Measurements from ENCODE around the gene FBXL20.
"Not testable (repeated sequence)": the region's sequence is repeated elsewhere in the genome, so short reads cannot be mapped to it uniquely, and the experiment has no call there.

The FBXL20 gene

DNA sequence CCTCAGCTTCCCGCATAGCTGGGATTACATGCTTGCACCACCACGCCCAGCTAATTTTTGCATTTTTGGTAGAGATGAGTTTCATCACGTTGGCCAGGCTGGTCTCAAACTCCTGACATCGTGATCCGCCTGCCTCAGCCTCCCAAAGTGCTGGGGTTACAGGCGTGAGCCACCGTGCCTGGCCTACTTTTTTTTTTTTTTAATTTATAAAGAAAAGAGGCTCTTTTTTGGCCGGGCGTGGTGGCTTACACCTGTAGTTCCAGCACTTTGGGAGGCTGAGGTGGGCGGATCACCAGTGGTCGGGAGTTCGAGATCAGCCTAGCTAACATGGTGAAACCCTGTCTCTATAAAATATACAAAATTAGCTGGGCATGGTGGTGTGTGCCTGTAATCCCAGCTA is 151.3 kb downstream of the FBXL20 start:
- not testable (repeated sequence) for DNase-seq (ENCODE audit: low spot score)

DNA sequence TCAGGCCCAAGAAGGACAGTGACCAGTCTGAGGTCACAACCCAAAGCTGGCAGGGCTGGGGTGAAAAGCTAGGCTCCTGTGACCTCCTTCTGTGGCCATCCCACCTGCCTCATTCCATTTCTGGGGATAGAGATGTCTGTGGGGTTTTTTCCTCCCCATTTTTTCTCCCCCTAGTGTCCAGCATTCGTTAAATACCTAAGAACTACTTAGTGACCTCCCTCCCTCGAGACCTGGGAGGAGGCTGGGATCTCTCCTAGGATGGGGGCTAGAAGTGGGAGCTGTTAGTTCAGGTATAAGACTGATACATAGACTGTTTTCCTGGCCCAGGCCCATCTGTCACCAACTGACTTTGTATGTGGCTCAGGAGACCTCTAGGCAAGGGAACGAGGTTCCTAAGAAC is 155.2 kb downstream of the FBXL20 start:
- DNase-seq (ENCODE audit: low spot score), result no peak

DNA sequence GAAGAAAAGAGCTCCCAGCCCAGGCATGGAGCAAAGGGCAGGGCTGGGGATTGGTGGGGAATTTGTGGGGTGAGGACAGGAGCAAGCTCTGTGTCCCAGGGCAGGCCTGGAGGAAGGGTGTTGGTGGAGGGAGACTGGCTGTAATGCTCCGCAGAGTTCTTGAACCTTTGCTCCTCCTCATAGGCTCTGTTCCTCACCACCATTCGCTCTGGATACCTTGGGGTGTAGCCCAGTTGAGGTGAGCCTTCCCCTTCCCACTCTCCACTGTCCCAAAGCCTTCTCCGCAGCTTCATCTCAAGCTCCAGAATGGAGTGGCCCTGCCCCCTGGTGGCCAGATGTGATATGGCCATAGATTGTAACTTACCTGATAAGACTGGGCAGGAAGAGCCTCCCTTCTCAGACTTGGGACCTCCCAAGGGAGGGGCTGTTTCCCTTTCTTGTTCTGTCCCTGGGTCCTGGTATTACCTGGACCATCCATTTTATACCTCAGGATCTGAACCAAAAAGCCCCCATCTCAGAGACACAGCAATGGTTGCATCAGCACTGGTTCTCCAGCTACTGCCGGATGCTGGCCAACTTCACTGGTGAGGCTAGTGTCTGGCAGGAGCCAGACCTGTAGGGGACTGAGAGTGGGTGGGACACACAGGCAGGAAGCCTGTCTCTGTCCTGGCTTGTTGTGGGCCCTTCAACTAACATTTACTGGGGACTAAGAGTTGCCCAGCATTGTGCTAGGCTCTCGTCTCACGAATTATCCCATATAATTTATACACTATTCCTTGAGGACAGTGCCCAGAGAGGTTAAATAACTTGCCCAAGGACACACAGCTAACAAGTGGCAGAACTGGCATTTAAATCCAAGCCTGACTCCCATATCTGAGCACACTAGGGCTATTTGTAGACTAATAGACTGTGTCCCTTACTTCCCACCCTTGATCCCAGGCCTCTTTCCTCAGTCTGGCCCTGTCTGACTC is 156.5 kb downstream of the FBXL20 start:
- peak; percentile 87 for DNase-seq (ENCODE audit: low spot score)

DNA sequence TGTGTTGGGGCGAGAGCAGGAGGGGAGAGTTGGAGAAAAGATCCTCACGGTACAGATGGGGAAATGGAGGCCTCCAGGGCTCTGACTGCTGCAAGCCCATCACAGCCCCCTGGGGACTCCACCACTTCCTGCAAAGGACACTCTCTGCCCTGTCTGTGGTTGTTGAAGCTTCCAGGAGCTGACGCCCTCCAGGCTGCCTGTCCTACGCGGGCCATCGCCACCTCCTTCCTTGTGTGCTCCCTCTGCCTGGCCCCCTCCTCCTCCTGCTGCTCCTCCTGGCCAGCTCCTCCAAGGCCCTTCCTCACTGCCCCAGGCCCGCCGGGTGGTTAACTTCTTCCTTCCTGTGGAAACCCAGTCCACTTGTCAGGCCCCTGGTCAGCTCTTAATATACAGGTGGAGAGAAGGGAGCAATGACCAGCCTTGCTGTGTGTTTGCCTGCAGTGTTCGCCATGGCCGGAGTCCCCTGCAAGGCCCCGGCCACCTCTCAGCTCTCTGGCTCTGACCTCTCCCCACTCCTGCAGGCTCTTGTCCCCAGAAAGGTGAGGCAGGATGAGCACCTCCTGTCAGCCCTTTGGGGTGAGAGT is 157.3 kb downstream of the FBXL20 start:
- no peak for DNase-seq (ENCODE audit: low spot score)

DNA sequence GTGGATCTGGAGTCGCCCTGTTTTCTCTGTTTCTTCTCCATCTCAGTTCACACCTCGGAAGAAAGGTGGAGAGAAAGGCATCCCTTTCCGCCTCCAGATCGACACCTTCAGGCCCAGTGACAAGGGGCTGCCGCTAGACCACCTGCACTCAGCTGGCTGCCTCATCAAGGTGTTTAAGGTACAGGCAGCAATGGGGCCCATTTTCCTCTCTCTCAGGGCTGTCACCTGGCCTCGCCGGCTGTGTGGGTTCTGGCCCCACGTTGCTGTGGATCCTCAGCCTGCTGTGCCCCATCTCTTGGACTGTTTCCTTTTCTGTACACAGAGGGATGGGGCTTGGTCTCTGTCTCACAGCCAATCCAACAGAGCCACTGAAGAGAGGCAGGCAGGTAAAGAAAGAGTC is 158.3 kb downstream of the FBXL20 start:
- DNase-seq (ENCODE audit: low spot score), result no peak

DNA sequence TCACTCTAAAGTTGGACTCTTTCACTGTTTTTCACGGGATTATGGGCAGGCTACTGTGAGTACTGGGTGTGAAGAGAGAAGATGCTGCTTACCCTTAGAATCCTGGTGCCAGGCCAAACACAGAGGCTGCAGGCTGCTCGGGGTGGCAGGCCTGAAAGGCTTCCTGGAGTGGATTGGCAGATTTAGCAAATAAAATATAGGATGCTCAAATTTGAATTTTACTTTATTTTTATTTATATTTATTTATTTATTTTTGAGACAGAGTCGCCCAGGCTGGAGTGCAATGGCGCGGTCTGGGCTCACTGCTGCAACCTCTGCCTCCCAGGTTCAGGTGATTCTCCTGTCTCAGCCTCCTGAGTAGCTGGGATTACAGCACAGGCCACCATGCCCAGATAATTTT is 160.8 kb downstream of the FBXL20 start:
- DNase-seq (ENCODE audit: low spot score), result no peak

DNA sequence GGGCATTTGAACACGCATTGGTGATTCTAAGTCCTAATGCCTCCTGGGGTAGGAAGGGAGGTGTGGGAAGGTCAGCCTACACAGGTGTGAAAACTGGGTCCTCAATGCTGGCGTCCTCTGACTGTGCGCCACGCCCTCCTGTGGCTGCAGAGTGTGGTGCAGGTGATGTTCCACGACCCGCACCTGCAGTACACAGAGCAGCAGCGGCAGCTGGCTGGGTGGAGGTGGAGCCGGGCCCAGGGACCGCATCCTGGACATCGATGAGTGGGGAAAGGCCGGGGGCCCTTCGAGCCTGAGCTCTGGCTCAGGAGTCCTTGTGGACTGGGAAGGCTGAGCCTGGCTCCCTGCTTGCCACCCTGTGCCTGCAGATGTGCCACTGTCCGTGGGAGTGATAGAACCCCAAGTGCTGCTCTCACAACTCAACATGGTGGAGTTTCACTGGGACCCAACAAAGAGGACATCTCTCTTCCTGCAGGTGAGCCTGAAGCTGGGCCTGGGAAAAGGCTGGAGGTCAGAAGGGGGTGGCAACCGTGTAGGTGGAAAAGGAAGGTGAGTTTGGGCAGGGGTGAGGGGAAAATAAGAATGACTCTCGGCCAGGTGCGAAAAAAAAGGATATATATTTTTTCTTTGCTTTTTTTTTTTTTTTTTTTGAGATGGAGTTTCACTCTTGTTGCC is 161.6 kb downstream of the FBXL20 start:
- peak; percentile 17 for DNase-seq (ENCODE audit: low spot score)

DNA sequence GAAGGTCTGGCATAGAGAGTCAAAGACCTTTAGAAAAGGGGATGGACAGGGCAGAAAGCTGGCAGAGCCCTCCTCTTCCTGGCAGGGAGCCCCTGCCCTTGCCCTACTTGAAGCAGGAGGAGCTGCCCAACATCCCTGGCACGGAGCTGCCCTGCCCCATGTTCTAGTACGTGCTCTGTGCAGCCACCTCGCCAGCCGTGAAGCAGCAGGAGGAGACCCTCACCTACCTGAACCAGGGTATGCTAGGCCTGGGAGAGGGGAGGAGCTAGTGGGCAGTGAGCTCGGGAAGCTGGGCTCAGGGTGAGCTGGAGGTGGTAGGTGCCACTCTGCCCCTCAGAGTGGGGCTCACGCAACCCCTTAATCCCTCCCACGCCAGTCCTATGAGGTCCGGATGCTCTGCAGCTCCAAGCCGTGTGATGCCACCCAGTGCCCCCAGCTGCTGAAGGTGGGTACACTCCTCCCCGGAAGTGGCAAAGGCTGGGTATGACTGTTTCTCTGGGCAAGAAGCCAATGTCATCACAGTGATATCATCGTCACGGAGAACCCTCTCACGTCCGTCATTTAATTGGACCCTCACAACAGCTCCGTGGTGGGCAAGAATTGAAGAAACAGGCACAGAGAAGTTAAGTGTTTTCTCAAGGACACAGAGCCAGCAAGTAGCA is 163.0 kb downstream of the FBXL20 start:
- DNase-seq (ENCODE audit: low spot score), result no peak

DNA sequence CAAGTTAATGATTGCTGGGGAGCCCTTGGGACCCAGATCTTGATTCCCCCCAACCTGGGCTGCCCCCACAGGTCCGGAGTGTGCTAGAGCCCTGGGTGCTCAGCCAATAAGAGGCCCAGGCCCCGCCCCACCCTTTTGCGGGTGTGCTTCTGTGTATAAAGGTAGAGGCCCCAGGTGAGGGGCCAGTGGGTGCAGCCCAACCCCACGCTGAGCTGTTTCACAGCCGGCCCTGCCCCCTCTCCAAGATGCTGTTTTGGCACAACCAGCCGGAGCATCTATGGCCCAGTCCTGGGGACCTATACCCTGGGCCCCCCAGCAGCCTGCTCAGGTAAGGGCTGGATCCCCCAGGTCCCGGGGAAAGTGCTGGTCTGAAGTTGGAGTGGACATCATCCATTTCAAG is 163.8 kb downstream of the FBXL20 start:
- no peak for DNase-seq (ENCODE audit: low spot score)

DNA sequence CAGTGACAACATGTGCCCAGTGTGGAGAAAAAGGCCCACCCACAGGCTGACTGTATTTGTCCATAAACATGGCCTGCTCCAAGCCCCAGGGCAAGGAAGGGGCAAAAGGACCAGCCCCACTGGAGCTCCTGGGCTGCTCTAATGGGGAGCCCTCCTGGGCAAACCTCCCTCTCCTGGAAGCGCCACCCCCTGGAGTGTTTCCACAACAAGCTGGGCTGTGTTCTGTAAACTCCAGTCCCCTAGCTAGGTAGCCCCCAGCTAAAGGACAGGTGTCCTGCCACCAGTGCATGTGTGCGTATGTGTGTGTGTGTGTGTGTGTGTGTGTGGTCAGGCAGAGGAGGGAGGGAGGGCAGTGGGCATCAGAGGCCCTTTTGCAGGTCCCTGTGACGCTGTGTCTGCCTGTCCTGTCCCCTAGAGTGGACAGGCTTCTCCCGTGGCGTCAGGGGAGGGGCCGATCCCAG is 164.4 kb downstream of the FBXL20 start:
- DNase-seq (ENCODE audit: low spot score), result no peak

DNA sequence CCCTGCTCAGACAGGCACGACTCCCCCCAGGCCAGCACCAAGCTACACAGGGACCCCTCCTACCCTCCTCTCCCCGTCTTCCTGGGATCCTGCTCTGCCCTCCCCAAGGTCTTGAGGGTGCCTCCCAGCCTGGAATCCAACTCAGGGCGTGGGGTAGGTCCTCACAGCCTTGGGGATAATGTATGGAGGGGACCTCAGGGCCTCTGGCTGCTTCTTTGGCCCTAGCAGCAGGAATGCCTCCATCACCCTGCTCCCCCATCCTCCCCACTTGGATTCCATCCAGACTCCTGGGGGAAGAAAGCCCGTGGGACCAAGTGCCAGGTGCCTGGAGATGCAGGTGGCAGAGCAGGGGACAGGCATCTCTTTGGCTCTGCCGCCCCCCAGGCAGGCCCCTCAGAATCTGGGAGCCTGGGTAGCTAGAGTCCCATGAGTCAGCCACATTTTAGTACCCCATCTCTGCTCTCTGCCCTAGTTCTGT is 164.9 kb downstream of the FBXL20 start:
- no peak for DNase-seq (ENCODE audit: low spot score)

DNA sequence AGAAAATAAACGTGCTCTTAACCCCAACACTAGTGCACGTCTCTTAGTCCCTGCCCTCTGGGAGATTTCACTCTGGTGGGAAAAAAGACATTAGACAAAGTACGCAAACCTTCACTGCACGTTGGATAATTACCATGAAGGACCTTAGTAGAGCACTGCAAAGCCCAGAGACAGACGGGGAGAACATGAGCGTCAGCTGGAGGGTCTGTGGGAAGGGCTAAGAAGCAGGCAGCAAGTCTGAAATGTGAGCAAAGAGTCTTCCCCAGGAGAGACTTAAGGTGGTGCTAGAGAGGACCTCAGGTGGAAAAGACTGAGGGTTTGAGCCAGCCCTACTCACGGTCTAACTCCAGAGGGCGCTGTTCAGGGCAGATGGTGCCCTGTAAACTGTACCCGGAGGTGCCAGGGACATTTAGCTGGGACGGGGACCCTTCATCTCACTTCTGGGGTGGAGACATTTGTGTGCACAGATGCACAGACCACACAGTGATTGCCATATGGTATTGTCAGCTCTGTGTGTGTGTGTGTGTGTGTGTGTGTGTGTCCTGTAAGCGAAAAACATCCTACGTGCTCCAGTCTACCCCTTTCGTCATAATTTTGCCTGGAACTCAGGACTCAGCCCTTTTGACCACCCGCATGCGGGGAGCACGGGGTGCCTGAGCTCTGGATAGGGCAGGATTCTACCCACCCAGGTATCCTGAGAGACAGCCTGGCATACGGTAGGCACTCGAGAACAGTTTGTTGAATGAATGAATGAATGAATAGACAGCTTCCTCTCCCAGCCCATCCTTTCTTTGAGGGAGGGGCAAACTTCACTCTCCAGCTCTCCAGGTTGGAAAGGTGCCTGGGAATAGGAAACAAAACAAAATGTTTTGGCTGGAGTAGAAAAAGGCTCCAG is 165.6 kb downstream of the FBXL20 start:
- DNase-seq (ENCODE audit: low spot score), result peak; percentile 38

DNA sequence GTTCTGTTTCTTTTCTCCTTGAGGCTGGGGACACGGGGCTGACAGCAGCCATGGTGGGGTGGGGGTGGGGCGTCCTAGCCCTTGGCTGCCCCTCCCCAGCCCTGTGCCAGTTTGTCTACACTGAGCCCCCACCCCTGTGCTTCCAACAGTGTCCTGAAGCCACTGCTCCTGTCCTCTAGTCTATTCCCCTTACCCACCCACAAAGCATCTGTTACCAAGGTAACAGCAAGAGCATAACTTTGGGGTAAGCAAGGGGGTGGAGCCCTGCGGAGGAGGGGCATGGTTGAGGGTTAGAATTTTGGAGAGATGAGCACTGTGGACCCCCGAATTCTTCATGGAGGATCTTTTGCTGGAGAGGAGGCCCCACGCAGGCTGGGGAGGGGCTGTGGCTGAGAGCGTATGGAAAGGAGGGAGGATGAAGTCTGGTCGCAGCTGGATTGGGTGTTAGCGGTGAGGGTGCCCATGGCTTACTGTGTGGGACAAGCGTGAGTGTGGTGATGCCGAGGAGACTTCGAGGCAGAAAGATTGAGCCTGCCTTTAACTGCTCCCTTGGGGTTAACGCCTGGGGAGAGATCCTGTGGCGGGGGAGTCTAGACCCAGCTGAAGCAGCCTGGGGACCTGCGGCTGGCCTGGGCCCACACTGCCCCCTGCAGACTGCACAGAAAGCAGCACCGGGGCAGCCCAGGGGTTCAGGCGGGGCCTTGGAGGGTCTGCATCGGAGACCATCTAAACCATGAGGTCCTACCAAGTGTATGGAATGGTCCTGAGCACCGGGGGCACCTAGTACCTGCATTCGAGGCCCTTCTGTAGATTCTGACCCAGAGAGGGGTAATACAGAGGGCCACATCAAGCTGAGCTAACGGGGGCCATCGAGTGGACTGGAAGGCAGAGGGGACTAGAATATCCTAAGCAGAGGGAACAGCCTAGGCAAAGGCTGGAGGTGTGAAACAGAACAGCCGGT is 169.6 kb downstream of the FBXL20 start:
- DNase-seq (ENCODE audit: low spot score), result no peak

DNA sequence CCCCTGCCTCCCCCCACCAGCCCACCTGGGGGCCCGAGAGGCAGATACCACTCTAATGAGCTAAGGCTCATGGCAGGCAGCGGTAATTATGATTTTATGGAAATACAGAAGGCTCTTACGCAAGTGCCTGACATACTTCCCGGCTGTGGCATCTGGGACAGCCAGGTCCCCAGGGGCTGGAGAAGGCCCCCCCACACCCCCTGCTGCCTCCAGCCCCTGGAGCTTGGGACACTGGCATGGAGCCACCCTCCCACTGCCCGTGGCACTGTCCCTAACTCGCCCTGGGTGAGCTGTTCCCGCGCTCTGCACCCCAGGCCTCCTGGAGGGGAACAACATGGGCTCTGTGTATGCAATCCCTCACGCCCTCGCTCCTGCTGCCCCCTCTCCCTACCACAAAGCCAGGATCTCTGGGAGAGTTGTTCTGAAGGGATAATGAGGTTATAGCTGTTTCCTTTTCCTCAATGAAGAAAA is 170.3 kb downstream of the FBXL20 start:
- DNase-seq (ENCODE audit: low spot score), result no peak

DNA sequence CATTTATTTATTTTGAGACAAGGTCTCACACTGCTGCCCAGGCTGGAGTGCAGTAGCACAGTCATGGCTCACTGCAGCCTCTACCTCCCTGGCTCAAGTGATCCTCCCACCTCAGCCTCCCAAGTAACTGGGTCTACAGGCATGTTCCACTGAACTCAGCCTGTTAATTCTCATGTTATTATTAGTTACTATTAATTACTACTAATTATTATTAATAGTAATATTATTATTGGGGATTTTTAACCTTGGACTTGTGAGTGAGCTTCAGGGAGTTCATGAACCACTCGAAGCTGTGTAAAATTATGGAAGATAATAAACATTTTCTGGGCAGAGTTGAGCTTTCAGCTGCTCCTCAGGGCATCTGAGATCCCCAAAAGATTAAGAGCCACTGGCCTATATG is 171.1 kb downstream of the FBXL20 start:
- DNase-seq (ENCODE audit: low spot score), result no peak

DNA sequence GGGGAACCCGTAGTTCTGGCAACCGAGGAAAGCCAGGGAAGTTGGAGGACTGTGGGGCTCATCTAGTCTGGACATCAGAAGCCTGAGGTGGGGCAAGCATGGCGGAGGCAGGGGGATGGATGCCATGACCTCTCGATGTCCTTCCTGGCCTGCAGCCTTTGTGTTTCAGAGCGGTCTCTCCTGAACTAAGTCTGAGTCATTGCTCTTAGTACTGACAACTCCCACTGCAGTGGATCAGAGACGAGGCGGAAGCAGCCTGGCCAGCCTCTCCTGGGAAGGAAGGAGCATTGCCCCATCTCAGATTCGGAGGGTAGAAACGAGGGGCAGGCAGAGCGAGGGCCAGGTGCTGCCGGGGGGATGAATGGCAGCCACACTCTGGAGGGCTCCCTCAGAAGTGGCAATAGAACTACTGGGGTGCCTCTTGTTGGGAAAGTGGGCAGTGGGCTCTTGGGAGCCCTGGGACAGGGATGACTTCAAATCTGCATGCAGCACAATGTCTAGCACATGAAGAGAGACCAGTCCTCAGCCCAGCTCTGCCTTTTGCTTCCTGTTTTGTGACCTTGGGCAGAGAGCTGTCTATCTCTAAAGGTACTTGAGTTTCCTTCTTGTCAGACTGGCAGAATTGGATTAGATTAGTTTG is 172.0 kb downstream of the FBXL20 start:
- DNase-seq (ENCODE audit: low spot score), result no peak

DNA sequence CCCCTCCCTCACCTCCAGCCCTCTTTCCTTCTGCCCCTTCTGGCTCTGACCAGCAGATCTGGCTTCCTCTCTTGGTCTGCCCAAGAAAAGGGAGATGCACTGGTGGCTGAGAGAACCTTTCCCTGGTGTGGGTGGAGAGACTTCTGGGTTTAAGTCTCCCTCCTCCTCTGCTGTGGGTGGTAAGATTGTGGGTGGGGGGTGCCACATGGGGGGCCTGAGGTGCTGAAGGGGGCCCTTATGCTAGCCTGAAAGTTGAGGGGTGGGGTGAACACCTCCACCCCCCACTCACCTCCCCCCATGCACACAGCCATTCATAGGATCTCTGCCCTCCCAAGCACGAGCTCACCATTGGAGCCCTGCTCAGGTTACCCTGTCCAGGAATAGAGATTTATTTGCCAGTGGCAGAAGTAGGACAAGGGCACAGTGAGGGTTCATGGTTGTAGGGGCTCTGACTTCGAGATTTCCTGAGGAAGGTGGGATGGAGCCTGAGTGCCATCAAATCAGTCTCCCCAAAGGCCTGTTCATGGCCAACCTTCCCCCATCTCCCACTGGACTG is 174.0 kb downstream of the FBXL20 start:
- no peak for DNase-seq (ENCODE audit: low spot score)

DNA sequence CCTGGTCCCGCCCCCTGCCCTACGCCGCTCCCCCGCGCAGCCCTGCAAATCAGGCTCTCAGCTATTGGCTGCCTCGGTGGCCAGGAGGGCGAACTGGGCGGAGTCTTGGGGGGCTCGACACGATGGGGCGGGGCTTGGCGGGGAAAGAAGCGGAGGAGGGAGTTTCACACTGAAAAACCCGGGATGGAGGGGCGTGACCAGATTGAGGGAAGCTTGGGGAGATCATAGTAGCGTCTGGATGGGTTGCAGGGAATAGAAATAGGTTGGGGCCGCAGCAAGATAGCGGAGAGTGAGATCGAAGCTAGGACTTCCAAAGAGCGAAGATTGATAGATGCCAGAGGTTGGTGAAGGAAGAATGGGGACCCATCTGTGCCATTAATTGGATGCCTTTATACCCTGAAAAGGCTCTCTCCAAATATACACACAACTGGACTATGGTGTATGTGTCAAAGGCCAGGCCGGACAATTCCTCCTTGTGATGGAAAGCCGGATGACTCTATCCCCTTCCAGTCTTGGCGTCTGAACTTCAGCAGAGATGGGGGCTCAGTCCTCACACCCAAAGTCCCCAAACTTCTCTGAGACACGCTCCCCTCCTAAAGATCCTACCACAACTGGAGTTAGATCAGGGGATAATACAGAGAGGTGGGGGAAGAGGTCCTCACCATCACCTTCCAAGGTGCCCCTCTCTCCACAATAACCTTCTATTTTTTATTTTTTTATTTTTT is 175.3 kb downstream of the FBXL20 start:
- no peak for DNase-seq (ENCODE audit: low spot score)

All from hematopoietic multipotent progenitor cell treated with erythropoietin and hydrocortisone succinate and interleukin-3 and kit ligand, for 17 days (in vitro differentiated cells).